Measurements from ENCODE around the gene GDF2. TPM values are rescaled to one million over a fixed set of nuclear protein-coding genes. Genes with fewer than 3 reads are reported as not detected.

GDF2 gene
- total RNA-seq, 1 donor from 2014 or later, result not detected

GRCh38 chr10:47348138-47348651, 25.9 kb downstream of the GDF2 start, which contains the start of gene RBP3:
Gene RBP3, plus strand, starts transcription at chr10:47348363. Its CDS starts 122 bp downstream, at chr10:47348485.
- H3K27me3 ChIP-seq, result no peaks in the 10 kb centered on the region
- no peak within 1 kb of the TSS for H3K4me3 ChIP-seq
- H3K36me3 ChIP-seq, result no peaks in the 10 kb centered on the region
- ATAC-seq (no peak), DNase-seq (no peak)
- no peaks in the 10 kb centered on the region for H3K9me3 ChIP-seq
- H3K4me1 ChIP-seq, result no peaks in the 10 kb centered on the region
- intact Hi-C loops (cut with DNase I), result no loop called here
- no peak for TF ChIP-seq CTCF (IDR thresholded peaks at IDR 0.05)
- no peak within 1 kb of the TSS for H3K27ac ChIP-seq

DNA sequence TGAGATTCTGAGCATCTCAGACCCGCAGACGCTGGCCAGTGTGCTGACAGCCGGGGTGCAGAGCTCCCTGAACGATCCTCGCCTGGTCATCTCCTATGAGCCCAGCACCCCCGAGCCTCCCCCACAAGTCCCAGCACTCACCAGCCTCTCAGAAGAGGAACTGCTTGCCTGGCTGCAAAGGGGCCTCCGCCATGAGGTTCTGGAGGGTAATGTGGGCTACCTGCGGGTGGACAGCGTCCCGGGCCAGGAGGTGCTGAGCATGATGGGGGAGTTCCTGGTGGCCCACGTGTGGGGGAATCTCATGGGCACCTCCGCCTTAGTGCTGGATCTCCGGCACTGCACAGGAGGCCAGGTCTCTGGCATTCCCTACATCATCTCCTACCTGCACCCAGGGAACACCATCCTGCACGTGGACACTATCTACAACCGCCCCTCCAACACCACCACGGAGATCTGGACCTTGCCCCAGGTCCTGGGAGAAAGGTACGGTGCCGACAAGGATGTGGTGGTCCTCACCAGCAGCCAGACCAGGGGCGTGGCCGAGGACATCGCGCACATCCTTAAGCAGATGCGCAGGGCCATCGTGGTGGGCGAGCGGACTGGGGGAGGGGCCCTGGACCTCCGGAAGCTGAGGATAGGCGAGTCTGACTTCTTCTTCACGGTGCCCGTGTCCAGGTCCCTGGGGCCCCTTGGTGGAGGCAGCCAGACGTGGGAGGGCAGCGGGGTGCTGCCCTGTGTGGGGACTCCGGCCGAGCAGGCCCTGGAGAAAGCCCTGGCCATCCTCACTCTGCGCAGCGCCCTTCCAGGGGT, 26.6 kb downstream of the GDF2 start:
- no peak overlapping the region for H3K27ac ChIP-seq
- intact Hi-C loops (cut with DNase I), result no loop called here
- no peaks in the 10 kb centered on the region for H3K27me3 ChIP-seq
- H3K4me1 ChIP-seq, result no peaks in the 10 kb centered on the region
- no peaks in the 10 kb centered on the region for H3K36me3 ChIP-seq
- no peak overlapping the region for H3K4me3 ChIP-seq
- H3K9me3 ChIP-seq, result no peaks in the 10 kb centered on the region
- no peak for TF ChIP-seq CTCF (IDR thresholded peaks at IDR 0.05)
- ATAC-seq (no peak), DNase-seq (no peak)

DNA sequence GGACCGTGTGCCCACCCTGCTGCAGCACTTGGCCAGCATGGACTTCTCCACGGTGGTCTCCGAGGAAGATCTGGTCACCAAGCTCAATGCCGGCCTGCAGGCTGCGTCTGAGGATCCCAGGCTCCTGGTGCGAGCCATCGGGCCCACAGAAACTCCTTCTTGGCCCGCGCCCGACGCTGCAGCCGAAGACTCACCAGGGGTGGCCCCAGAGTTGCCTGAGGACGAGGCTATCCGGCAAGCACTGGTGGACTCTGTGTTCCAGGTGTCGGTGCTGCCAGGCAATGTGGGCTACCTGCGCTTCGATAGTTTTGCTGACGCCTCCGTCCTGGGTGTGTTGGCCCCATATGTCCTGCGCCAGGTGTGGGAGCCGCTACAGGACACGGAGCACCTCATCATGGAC, 27.3 kb downstream of the GDF2 start:
- Histone ChIP-seq H3K36me3 (no peaks in the 10 kb centered on the region), H3K9me3 (no peaks in the 10 kb centered on the region), H3K27ac (no peak overlapping the region), H3K4me3 (no peak overlapping the region), H3K4me1 (no peaks in the 10 kb centered on the region), H3K27me3 (no peaks in the 10 kb centered on the region)
- no peak for TF ChIP-seq CTCF (IDR thresholded peaks at IDR 0.05)
- DNase-seq (no peak), ATAC-seq (no peak)
- intact Hi-C loops (cut with DNase I), result no loop called here

DNA sequence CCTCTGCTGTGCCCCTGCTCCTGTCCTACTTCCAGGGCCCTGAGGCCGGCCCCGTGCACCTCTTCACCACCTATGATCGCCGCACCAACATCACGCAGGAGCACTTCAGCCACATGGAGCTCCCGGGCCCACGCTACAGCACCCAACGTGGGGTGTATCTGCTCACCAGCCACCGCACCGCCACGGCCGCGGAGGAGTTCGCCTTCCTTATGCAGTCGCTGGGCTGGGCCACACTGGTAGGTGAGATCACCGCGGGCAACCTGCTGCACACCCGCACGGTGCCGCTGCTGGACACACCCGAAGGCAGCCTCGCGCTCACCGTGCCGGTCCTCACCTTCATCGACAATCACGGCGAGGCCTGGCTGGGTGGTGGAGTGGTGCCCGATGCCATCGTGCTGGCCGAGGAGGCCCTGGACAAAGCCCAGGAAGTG, 27.7 kb downstream of the GDF2 start:
- Histone ChIP-seq H3K27me3 (no peaks in the 10 kb centered on the region), H3K4me1 (no peaks in the 10 kb centered on the region), H3K4me3 (no peak overlapping the region), H3K27ac (no peak overlapping the region), H3K9me3 (no peaks in the 10 kb centered on the region), H3K36me3 (no peaks in the 10 kb centered on the region)
- no peak for TF ChIP-seq CTCF (IDR thresholded peaks at IDR 0.05)
- DNase-seq (no peak), ATAC-seq (no peak)
- intact Hi-C loops (cut with DNase I), result no loop called here

- no peak for TF ChIP-seq CTCF (IDR thresholded peaks at IDR 0.05)
- Histone ChIP-seq H3K27me3 (no peaks in the 10 kb centered on the region), H3K27ac (no peak overlapping the region), H3K4me3 (no peak overlapping the region), H3K36me3 (no peaks in the 10 kb centered on the region), H3K9me3 (no peaks in the 10 kb centered on the region), H3K4me1 (no peaks in the 10 kb centered on the region)
- DNase-seq (no peak), ATAC-seq (no peak)
- intact Hi-C loops (cut with DNase I), result no loop called here
Observed at GRCh38 chr10:47350671-47351640, 28.7 kb downstream of the GDF2 start.

All from upper lobe of right lung (tissue), 1 donor.